ENCODE measurements around the gene EGFR. TPM values are rescaled to one million over a fixed set of nuclear protein-coding genes. Genes with fewer than 3 reads are reported as not detected.

Gene EGFR
- total RNA-seq, 1 experiment from 2014 or later, result 448 TPM

DNA sequence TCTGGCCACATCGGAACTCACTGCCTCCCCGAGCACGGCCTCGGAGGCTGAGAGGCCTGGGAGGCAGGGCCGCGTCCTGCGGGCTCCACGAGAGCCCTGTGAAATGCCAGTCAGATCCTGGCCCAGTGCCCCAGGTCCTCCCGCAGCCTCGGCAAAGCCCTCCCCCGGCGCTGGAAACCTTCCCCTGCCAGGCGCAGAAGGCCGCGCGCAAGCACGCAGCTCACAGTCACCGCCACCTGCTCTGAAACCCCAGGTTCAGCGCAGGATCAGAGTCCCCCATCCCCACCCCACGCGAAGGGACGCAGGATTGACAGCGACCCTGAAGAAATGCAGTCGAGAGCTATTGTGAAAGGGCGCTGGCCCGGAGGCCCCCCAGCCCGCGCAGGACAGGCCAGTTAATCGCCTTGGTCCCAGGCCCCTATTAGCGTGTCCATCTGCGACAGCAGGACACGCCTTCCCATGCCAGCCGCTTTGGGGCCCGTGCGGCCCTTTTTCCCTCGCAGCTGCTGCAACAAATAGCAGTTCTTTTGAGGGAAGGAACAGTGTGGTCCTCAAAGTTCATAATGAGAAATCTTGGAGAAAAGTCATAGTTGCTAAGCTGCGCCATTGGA lies 13.5 kb upstream of the EGFR start:
- ChIA-PET POLR2A (no interaction called here), CTCF (interaction anchor here (0.6 kb wide), 1 partner anchor 30 kb away, joined by 3 read pairs; no protein-coding TSS in a partner anchor)
- peaks cover 7% of the 10 kb centered on the region for H3K27me3 Mint-ChIP-seq (ENCODE audit: insufficient read depth, unreplicated experiment)
- H3K9me3 Mint-ChIP-seq (ENCODE audit: unreplicated experiment), result no peaks in the 10 kb centered on the region
- H3K36me3 Mint-ChIP-seq (ENCODE audit: insufficient read depth, unreplicated experiment), result no peaks in the 10 kb centered on the region
- H3K4me1 Mint-ChIP-seq (ENCODE audit: insufficient read depth, unreplicated experiment), result no peaks in the 10 kb centered on the region
- no peak for DNase-seq (ENCODE audit: unreplicated experiment)
- H3K4me3 Mint-ChIP-seq (ENCODE audit: unreplicated experiment), result no peak overlapping the region
- intact Hi-C loops (cut with micrococcal nuclease), result no loop called here
- TF ChIP-seq, protein P1, sequence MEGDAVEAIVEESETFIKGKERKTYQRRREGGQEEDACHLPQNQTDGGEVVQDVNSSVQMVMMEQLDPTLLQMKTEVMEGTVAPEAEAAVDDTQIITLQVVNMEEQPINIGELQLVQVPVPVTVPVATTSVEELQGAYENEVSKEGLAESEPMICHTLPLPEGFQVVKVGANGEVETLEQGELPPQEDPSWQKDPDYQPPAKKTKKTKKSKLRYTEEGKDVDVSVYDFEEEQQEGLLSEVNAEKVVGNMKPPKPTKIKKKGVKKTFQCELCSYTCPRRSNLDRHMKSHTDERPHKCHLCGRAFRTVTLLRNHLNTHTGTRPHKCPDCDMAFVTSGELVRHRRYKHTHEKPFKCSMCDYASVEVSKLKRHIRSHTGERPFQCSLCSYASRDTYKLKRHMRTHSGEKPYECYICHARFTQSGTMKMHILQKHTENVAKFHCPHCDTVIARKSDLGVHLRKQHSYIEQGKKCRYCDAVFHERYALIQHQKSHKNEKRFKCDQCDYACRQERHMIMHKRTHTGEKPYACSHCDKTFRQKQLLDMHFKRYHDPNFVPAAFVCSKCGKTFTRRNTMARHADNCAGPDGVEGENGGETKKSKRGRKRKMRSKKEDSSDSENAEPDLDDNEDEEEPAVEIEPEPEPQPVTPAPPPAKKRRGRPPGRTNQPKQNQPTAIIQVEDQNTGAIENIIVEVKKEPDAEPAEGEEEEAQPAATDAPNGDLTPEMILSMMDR (IDR thresholded peaks at IDR 0.05; ENCODE audit: unreplicated experiment), result no peak
- H3K27ac Mint-ChIP-seq (ENCODE audit: low read depth, unreplicated experiment), result no peak overlapping the region
- BruUV-seq (replicated peaks), result no TSS peak

DNA sequence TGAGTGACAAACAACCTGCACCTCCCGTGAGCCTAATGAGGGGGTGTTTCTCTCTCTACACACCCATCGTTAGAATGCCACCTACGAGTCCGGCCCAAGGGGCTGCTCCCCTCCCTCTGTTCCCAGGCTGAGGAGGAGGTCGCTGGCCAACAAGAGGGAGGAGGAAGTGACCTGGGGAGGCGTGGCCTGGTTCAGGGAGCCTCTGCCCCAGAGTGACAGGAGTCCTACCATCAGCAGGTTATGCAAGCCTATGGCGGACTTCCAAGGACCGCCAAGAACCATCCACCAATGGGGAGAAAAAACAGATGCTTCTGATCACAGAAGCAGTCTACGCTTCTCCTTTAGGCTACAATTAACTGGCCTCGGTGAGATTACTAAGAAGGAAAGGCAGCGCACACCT lies 12.3 kb upstream of the EGFR start:
- peaks cover 7% of the 10 kb centered on the region for H3K27me3 Mint-ChIP-seq (ENCODE audit: insufficient read depth, unreplicated experiment)
- POLR2A ChIA-PET, result no interaction called here

DNA sequence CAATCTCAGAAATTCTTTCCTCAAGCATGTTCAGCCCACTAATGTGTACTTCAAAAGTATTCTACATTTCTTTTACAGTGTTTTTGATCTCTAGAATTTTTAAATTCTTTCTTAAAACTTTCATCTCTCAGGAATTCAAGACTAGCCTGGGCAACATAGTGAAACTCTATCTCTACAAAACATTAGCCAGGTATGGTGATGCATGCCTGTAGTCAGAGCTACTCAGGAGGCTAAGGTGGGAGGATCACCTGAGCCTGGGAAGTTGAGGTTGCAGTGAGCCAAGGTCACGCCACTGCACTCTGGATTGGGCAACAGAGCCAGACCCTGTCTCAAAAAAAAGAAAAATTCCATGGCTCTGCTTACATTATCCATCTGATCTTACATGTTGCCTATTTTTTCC lies 5.0 kb upstream of the EGFR start:
- Mint-ChIP-seq H3K36me3 (ENCODE audit: insufficient read depth, unreplicated experiment) (no peaks in the 10 kb centered on the region), H3K27ac (ENCODE audit: low read depth, unreplicated experiment) (no peak overlapping the region)
- POLR2A ChIA-PET, result interaction anchor here (1.0 kb wide), 1 partner anchor 67 kb away, joined by 4 read pairs; no protein-coding TSS in a partner anchor

More for the DNA sequence above, 12.3 kb upstream of the EGFR start:
- intact Hi-C loops (cut with micrococcal nuclease), result no loop called here
- Mint-ChIP-seq H3K4me3 (ENCODE audit: unreplicated experiment) (no peak overlapping the region), H3K9me3 (ENCODE audit: unreplicated experiment) (no peaks in the 10 kb centered on the region), H3K27ac (ENCODE audit: low read depth, unreplicated experiment) (no peak overlapping the region), H3K36me3 (ENCODE audit: insufficient read depth, unreplicated experiment) (no peaks in the 10 kb centered on the region), H3K4me1 (ENCODE audit: insufficient read depth, unreplicated experiment) (no peaks in the 10 kb centered on the region)
- no peak for DNase-seq (ENCODE audit: unreplicated experiment)
- no TSS peak for BruUV-seq (replicated peaks)
- CTCF ChIA-PET, result interaction anchor here (0.5 to 1.9 kb wide), 2 partner anchors 14 to 839 kb away, joined by 3 to 6 read pairs; no protein-coding TSS in a partner anchor
- TF ChIP-seq, protein P1 (IDR thresholded peaks at IDR 0.05; ENCODE audit: unreplicated experiment), result no peak

DNA sequence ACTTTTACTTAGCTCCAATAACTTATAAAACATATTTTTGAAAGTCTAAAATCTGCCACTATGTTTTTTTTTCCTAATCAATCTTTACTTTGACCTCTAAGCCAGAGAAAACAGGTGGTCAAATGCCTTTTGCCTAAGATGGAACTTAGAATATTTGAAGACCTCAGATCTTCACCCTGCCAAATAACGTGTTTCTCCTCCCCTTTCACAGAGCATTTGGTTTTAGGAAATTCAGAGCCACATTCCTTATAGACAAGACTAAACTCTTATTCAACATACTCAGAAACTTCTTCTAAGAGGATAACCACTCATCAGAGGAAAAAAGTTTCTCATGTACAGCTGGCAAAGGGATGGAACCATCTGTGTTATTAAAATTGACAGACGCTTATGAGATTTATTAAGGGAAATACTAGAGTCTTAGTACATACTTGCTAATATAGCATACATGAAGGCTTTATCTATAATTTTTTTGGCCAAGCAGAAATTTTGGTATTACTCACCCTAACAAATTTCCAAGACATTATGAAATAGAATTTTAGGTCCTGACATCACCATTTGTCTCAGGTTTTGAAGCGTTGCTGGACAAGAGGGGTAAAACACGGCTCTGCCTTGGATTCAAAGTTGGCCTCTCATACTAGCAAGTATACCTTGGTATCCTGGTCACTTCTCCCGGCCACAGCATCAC lies 2.6 kb upstream of the EGFR start:
- intact Hi-C loops (cut with micrococcal nuclease), result no loop called here
- Mint-ChIP-seq H3K9me3 (ENCODE audit: unreplicated experiment) (no peaks in the 10 kb centered on the region), H3K4me3 (ENCODE audit: unreplicated experiment) (no peak overlapping the region), H3K36me3 (ENCODE audit: insufficient read depth, unreplicated experiment) (peaks cover 13% of the 10 kb centered on the region), H3K27ac (ENCODE audit: low read depth, unreplicated experiment) (no peak overlapping the region), H3K27me3 (ENCODE audit: insufficient read depth, unreplicated experiment) (no peaks in the 10 kb centered on the region), H3K4me1 (ENCODE audit: insufficient read depth, unreplicated experiment) (no peaks in the 10 kb centered on the region)
- no peak for DNase-seq (ENCODE audit: unreplicated experiment)
- ChIA-PET CTCF (interaction anchor here (0.5 to 1.6 kb wide), 3 partner anchors 66 to 241 kb away, joined by 3 read pairs; no protein-coding TSS in a partner anchor), POLR2A (interaction anchor here (0.6 to 9.3 kb wide), 7 partner anchors 11 to 203 kb away, joined by 3 to 122 read pairs (median 5); no protein-coding TSS in a partner anchor)
- no TSS peak for BruUV-seq (replicated peaks)
- TF ChIP-seq, protein P1 (IDR thresholded peaks at IDR 0.05; ENCODE audit: unreplicated experiment), result no peak

More for the DNA sequence above, 5.0 kb upstream of the EGFR start:
- TF ChIP-seq, protein P1 (IDR thresholded peaks at IDR 0.05; ENCODE audit: unreplicated experiment), result no peak
- H3K27me3 Mint-ChIP-seq (ENCODE audit: insufficient read depth, unreplicated experiment), result no peaks in the 10 kb centered on the region
- CTCF ChIA-PET, result no interaction called here
- intact Hi-C loops (cut with micrococcal nuclease), result no loop called here
- no peaks in the 10 kb centered on the region for H3K9me3 Mint-ChIP-seq (ENCODE audit: unreplicated experiment)
- no peak for DNase-seq (ENCODE audit: unreplicated experiment)
- H3K4me3 Mint-ChIP-seq (ENCODE audit: unreplicated experiment), result no peak overlapping the region
- no TSS peak for BruUV-seq (replicated peaks)
- no peaks in the 10 kb centered on the region for H3K4me1 Mint-ChIP-seq (ENCODE audit: insufficient read depth, unreplicated experiment)
